ENCODE measurements around the gene EBNA1BP2. TPM values are rescaled to one million over a fixed set of nuclear protein-coding genes. Genes with fewer than 3 reads are reported as not detected.
A peak's percentile ranks its signal among the peaks of the same experiment; 100 is the strongest.

Gene EBNA1BP2
- total and polyA plus RNA-seq, 10 of the 15 experiments (the other 5 are each of a cell fraction or from before 2014, with no cell fraction given), result 57.5 to 275 (median 133) TPM

GRCh38 chr1:43204394-43204793 lies 32.3 kb upstream of the EBNA1BP2 start (continued):
- TF ChIP-seq MEF2B (IDR thresholded peaks at IDR 0.05; ENCODE audit: partially characterized antibody, poor library complexity, severe bottlenecking) (peak; percentile 15), TCF7 (IDR thresholded peaks at IDR 0.05; ENCODE audit: borderline replicate concordance) (no peak), SKIL (IDR thresholded peaks at IDR 0.05; ENCODE audit: low read depth, poor library complexity, severe bottlenecking) (no peak), POU2F2 (IDR thresholded peaks at IDR 0.05; ENCODE audit: borderline replicate concordance, low read depth, low read length) (no peak), ZBTB4 (CRISPR knock-in tag; IDR thresholded peaks at IDR 0.05) (no peak), REST (IDR thresholded peaks at IDR 0.05; ENCODE audit: low read depth, low read length) (no peak), STAT1 (conservative IDR thresholded peaks at IDR 0.05) (no peak), BACH1 (IDR thresholded peaks at IDR 0.05; ENCODE audit: borderline replicate concordance) (no peak), PBX3 (IDR thresholded peaks at IDR 0.05; ENCODE audit: insufficient replicate concordance, low read depth, low read length) (no peak), EZH2 (IDR thresholded peaks at IDR 0.05; ENCODE audit: borderline replicate concordance, control insufficient read depth, low read depth, low read length) (no peak), SREBF2 (IDR thresholded peaks at IDR 0.05; ENCODE audit: low read length) (no peak), BCL11A (IDR thresholded peaks at IDR 0.05; ENCODE audit: low read depth, low read length) (peak; percentile 45; the same call in 1 of the 2 replicates), NFIC (IDR thresholded peaks at IDR 0.05; ENCODE audit: low read depth, low read length) (peak; percentile 48; the same call in 1 of the 2 replicates), SMC3 (IDR thresholded peaks at IDR 0.05; ENCODE audit: borderline replicate concordance, low read length) (no peak), NR2C1 (IDR thresholded peaks at IDR 0.05) (no peak), ZNF384 (IDR thresholded peaks at IDR 0.05; ENCODE audit: borderline replicate concordance, low read depth, low read length) (no peak), SUPT20H (IDR thresholded peaks at IDR 0.05; ENCODE audit: borderline replicate concordance, control insufficient read depth, low read depth, low read length) (no peak), SRF (IDR thresholded peaks at IDR 0.05; ENCODE audit: low read depth in 2 of 2, low read length in 2 of 2) (no peak), HSF1 (IDR thresholded peaks at IDR 0.05; ENCODE audit: low read depth, low read length) (no peak)
